ENCODE data around the gene ATXN1L.
"Not testable (repeated sequence)": the region's sequence is repeated elsewhere in the genome, so short reads cannot be mapped to it uniquely, and the experiment has no call there.

The ATXN1L gene

DNA sequence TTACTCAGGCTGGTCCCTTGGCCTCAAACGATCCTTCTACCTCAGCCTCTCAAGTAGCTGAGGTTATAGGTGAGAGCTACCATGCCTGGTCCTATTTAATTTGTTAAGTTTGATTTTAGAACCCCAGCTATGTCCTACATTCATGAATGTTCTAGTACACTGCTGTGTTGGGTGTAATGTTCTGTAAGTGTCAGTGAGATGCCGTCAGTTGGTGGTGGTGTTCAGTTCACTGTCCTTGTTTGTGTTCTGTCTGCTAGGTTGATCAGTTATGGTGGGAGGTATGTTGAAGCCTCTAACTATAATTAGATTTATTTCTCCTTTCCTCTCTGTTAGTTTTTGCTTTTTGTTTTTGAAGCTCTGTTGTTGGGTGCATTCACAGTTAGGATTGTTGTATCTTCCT lies 57.8 kb downstream of the ATXN1L start:
- Histone ChIP-seq H3K79me2 (ENCODE audit: control insufficient read depth, insufficient read depth, low read length) (peaks cover 81% of the 10 kb centered on the region), H3K27me3 (ENCODE audit: insufficient read depth, low read length, poor library complexity) (no peaks in the 10 kb centered on the region), H4K8ac (ENCODE audit: low read depth, low read length) (no peak overlapping the region), H2BK120ac (ENCODE audit: low read depth, low read length) (no peak overlapping the region), H2AK5ac (ENCODE audit: low read length) (no peak overlapping the region), H4K5ac (ENCODE audit: low read length) (no peak overlapping the region), H3K4ac (ENCODE audit: low read depth, low read length) (no peak overlapping the region), H3K36me3 (ENCODE audit: control insufficient read depth, insufficient read depth, low read length) (no peaks in the 10 kb centered on the region), H2BK15ac (replicated peaks; ENCODE audit: low read depth) (no peak overlapping the region), H3K18ac (ENCODE audit: low read length) (no peak overlapping the region), H3K4me1 (ENCODE audit: control insufficient read depth, low read depth, low read length) (no peaks in the 10 kb centered on the region), H3K4me2 (ENCODE audit: low read length) (no peak overlapping the region), H3K27ac (ENCODE audit: low read depth, low read length) (no peak overlapping the region), H3K79me1 (ENCODE audit: low read length) (peaks cover 2% of the 10 kb centered on the region), H3K56ac (ENCODE audit: low read length) (no peak overlapping the region), H3K9ac (ENCODE audit: low read length) (no peak overlapping the region), H3K23ac (ENCODE audit: low read length) (no peak overlapping the region), H2BK5ac (ENCODE audit: low read length) (no peak overlapping the region), H3K4me3 (ENCODE audit: low read length) (no peak overlapping the region)
- DNase-seq, result no peak
- no CpG with 5 or more reads among the region's 2 CpGs for WGBS (ENCODE audit: extremely low coverage, insufficient coverage, low lambda C conversion rate)

DNA sequence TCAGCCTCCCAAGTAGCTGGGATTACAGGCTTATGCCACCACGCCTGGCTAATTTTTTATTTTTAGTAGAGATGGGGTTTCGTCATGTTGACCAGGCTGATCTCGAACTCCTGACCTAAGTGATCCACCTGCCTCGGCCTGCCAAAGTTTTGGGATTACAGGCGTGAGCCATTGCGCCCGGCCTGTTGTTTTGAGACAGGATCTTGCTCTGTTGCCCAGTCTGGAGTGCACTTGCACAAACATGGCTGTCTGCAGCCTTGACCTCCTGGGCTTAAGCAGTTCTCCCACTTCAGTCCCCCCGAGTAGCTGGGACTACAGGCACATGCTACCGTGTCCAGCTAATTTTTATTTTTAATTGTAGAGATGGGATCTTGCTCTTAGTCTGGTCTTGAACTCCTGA lies 58.5 kb downstream of the ATXN1L start:
- Histone ChIP-seq H3K4me1 (ENCODE audit: control insufficient read depth, low read depth, low read length) (no peaks in the 10 kb centered on the region), H3K79me1 (ENCODE audit: low read length) (peaks cover 2% of the 10 kb centered on the region), H3K18ac (ENCODE audit: low read length) (no peak overlapping the region), H2BK120ac (ENCODE audit: low read depth, low read length) (no peak overlapping the region), H3K4ac (ENCODE audit: low read depth, low read length) (no peak overlapping the region), H3K36me3 (ENCODE audit: control insufficient read depth, insufficient read depth, low read length) (no peaks in the 10 kb centered on the region), H3K4me2 (ENCODE audit: low read length) (no peak overlapping the region), H3K23ac (ENCODE audit: low read length) (no peak overlapping the region), H3K9ac (ENCODE audit: low read length) (no peak overlapping the region), H3K56ac (ENCODE audit: low read length) (no peak overlapping the region), H2BK15ac (replicated peaks; ENCODE audit: low read depth) (no peak overlapping the region), H4K5ac (ENCODE audit: low read length) (no peak overlapping the region), H3K4me3 (ENCODE audit: low read length) (no peak overlapping the region), H3K27ac (ENCODE audit: low read depth, low read length) (no peak overlapping the region), H2BK5ac (ENCODE audit: low read length) (no peak overlapping the region), H3K79me2 (ENCODE audit: control insufficient read depth, insufficient read depth, low read length) (peaks cover 83% of the 10 kb centered on the region), H2AK5ac (ENCODE audit: low read length) (no peak overlapping the region), H3K27me3 (ENCODE audit: insufficient read depth, low read length, poor library complexity) (no peaks in the 10 kb centered on the region), H4K8ac (ENCODE audit: low read depth, low read length) (no peak overlapping the region)
- no peak for DNase-seq
- no CpG with 5 or more reads among the region's 9 CpGs for WGBS (ENCODE audit: extremely low coverage, insufficient coverage, low lambda C conversion rate)

GRCh38 chr16:71905765-71906164 lies 60.0 kb downstream of the ATXN1L start:
- H3K79me1 ChIP-seq (ENCODE audit: low read length); H3K36me3 ChIP-seq (ENCODE audit: control insufficient read depth, insufficient read depth, low read length); H4K5ac ChIP-seq (ENCODE audit: low read length); DNase-seq; H3K23ac ChIP-seq (ENCODE audit: low read length); H4K8ac ChIP-seq (ENCODE audit: low read depth, low read length); H2BK15ac ChIP-seq (replicated peaks; ENCODE audit: low read depth); H3K9ac ChIP-seq (ENCODE audit: low read length); H3K27me3 ChIP-seq (ENCODE audit: insufficient read depth, low read length, poor library complexity); H2AK5ac ChIP-seq (ENCODE audit: low read length); H2BK5ac ChIP-seq (ENCODE audit: low read length); H3K56ac ChIP-seq (ENCODE audit: low read length); H3K4me1 ChIP-seq (ENCODE audit: control insufficient read depth, low read depth, low read length); H3K4ac ChIP-seq (ENCODE audit: low read depth, low read length); H2BK120ac ChIP-seq (ENCODE audit: low read depth, low read length); H3K27ac ChIP-seq (ENCODE audit: low read depth, low read length); H3K18ac ChIP-seq (ENCODE audit: low read length); H3K4me3 ChIP-seq (ENCODE audit: low read length); H3K4me2 ChIP-seq (ENCODE audit: low read length): not testable (repeated sequence)
- peaks cover 81% of the 10 kb centered on the region for H3K79me2 ChIP-seq (ENCODE audit: control insufficient read depth, insufficient read depth, low read length)
- no CpG with 5 or more reads among the region's 6 CpGs for WGBS (ENCODE audit: extremely low coverage, insufficient coverage, low lambda C conversion rate)

Measured in mesendoderm (in vitro differentiated cells).